ENCODE data around the gene AKAP13.

- no peak for TF ChIP-seq POLR2A (IDR thresholded peaks at IDR 0.05)
- TF ChIP-seq CTCF (IDR thresholded peaks at IDR 0.05), result no peak
These were observed 20.2 kb downstream of the AKAP13 start for GRCh38 chr15:85400606-85401005.

All from testis (tissue), 2 donors.